HepG2 (cell line): ENCODE data around the gene APBB3.
"Not testable (repeated sequence)": the region's sequence is repeated elsewhere in the genome, so short reads cannot be mapped to it uniquely, and the experiment has no call there.

ENCODE experiments used
- CBX5 ChIP-seq: sonication (generic); formaldehyde crosslinking; IDR thresholded peaks from 2 replicates; pipeline ENCODE4 v1.4.0; 2020; ENCODE audit warnings: missing genetic modification reagents, borderline replicate concordance
- CTCF ChIP-seq: sonication (generic); formaldehyde crosslinking; IDR thresholded peaks from 2 replicates; pipeline ENCODE4 v1.5.0; 2020; ENCODE audit warnings: mild to moderate bottlenecking, missing genetic modification reagents, moderate library complexity
- NFE2 ChIP-seq: sonication (generic); formaldehyde crosslinking; IDR thresholded peaks from 2 replicates; pipeline ENCODE4 v1.4.0; 2020; ENCODE audit warnings: missing genetic modification reagents
- RNF2 ChIP-seq: fragments of 450-650 bp; conservative IDR thresholded peaks from 2 replicates; pipeline ENCODE4 v1.6.1; 2016; ENCODE audit warnings: low read depth
- ZC3H4 ChIP-seq: sonication (generic); formaldehyde crosslinking; IDR thresholded peaks from 2 replicates; pipeline ENCODE4 v1.4.0; 2020; ENCODE audit warnings: missing genetic modification reagents, borderline replicate concordance
- ZNF138 ChIP-seq: sonication (generic); formaldehyde crosslinking; IDR thresholded peaks from 2 replicates; pipeline ENCODE4 v1.5.0; 2020; ENCODE audit warnings: mild to moderate bottlenecking, low read depth, missing genetic modification reagents

- not testable (repeated sequence) for TF ChIP-seq ZC3H4; ZNF138 (CRISPR knock-in tag); NFE2 (CRISPR knock-in tag); CTCF (CRISPR knock-in tag); RNF2; CBX5 (CRISPR knock-in tag)
Observed at GRCh38 chr5:140593070-140593469, 28.7 kb upstream of the APBB3 start.
